ENCODE results near the gene NPPA. TPM values are rescaled to one million over a fixed set of nuclear protein-coding genes. Genes with fewer than 3 reads are reported as not detected.
A peak's percentile ranks its signal among the peaks of the same experiment; 100 is the strongest.

NPPA gene
- total RNA-seq, 1 donor from 2014 or later: not detected

GRCh38 chr1:11860587-11860986 lies 13.0 kb upstream of the NPPA start:
- H4K20me1 ChIP-seq (ENCODE audit: low read depth): peaks cover 16% of the 10 kb centered on the region
- DNase-seq (ENCODE audit: low spot score): no peak
- no peaks in the 10 kb centered on the region for H3F3A ChIP-seq (ENCODE audit: low read depth)
- no peaks in the 10 kb centered on the region for H3K36me3 ChIP-seq
- peaks cover 31% of the 10 kb centered on the region for H3K27me3 Mint-ChIP-seq (ENCODE audit: insufficient read depth, low read depth)
- H3K4me1 ChIP-seq: no peaks in the 10 kb centered on the region
- H3K9ac ChIP-seq: no peak overlapping the region
- H3K4me3 ChIP-seq: no peak overlapping the region
- H3K4me3 Mint-ChIP-seq: no peak overlapping the region
- no peaks in the 10 kb centered on the region for H3K9me3 ChIP-seq (ENCODE audit: low read depth)
- H3K27ac Mint-ChIP-seq: no peak overlapping the region
- TF ChIP-seq EZH2phosphoT487 (IDR thresholded peaks at IDR 0.05): no peak
- TF ChIP-seq EZH2 (IDR thresholded peaks at IDR 0.05): no peak
- no peak for TF ChIP-seq CTCF (IDR thresholded peaks at IDR 0.05)
- H3K9me3 Mint-ChIP-seq: no peaks in the 10 kb centered on the region
- H2AFZ ChIP-seq (replicated peaks): no peak overlapping the region
- no peaks in the 10 kb centered on the region for H3K79me2 ChIP-seq (ENCODE audit: low read depth)
- no peaks in the 10 kb centered on the region for H3K36me3 Mint-ChIP-seq
- H3K27ac ChIP-seq: no peak overlapping the region
- no peak overlapping the region for H3K4me2 ChIP-seq
- H3K27me3 ChIP-seq: peaks cover 68% of the 10 kb centered on the region
- peaks cover 5% of the 10 kb centered on the region for H3K4me1 Mint-ChIP-seq

- Mint-ChIP-seq H3K27ac (no peak overlapping the region), H3K4me1 (peaks cover 5% of the 10 kb centered on the region), H3K9me3 (no peaks in the 10 kb centered on the region), H3K27me3 (ENCODE audit: insufficient read depth, low read depth) (peaks cover 31% of the 10 kb centered on the region), H3K4me3 (no peak overlapping the region), H3K36me3 (no peaks in the 10 kb centered on the region)
- no peak overlapping the region for H3K4me2 ChIP-seq
- H4K20me1 ChIP-seq (ENCODE audit: low read depth): peaks cover 16% of the 10 kb centered on the region
- no peaks in the 10 kb centered on the region for H3K9me3 ChIP-seq (ENCODE audit: low read depth)
- H3K4me1 ChIP-seq: no peaks in the 10 kb centered on the region
- no peak overlapping the region for H2AFZ ChIP-seq (replicated peaks)
- no peak for DNase-seq (ENCODE audit: low spot score)
- peaks cover 68% of the 10 kb centered on the region for H3K27me3 ChIP-seq
- no peak for TF ChIP-seq EZH2phosphoT487 (IDR thresholded peaks at IDR 0.05)
- no peak for TF ChIP-seq EZH2 (IDR thresholded peaks at IDR 0.05)
- TF ChIP-seq CTCF (IDR thresholded peaks at IDR 0.05): no peak
- H3K36me3 ChIP-seq: no peaks in the 10 kb centered on the region
- no peaks in the 10 kb centered on the region for H3F3A ChIP-seq (ENCODE audit: low read depth)
- no peak overlapping the region for H3K9ac ChIP-seq
- H3K79me2 ChIP-seq (ENCODE audit: low read depth): no peaks in the 10 kb centered on the region
- H3K4me3 ChIP-seq: no peak overlapping the region
- H3K27ac ChIP-seq: no peak overlapping the region
Measured at GRCh38 chr1:11860083-11860482, 12.5 kb upstream of the NPPA start.

DNA sequence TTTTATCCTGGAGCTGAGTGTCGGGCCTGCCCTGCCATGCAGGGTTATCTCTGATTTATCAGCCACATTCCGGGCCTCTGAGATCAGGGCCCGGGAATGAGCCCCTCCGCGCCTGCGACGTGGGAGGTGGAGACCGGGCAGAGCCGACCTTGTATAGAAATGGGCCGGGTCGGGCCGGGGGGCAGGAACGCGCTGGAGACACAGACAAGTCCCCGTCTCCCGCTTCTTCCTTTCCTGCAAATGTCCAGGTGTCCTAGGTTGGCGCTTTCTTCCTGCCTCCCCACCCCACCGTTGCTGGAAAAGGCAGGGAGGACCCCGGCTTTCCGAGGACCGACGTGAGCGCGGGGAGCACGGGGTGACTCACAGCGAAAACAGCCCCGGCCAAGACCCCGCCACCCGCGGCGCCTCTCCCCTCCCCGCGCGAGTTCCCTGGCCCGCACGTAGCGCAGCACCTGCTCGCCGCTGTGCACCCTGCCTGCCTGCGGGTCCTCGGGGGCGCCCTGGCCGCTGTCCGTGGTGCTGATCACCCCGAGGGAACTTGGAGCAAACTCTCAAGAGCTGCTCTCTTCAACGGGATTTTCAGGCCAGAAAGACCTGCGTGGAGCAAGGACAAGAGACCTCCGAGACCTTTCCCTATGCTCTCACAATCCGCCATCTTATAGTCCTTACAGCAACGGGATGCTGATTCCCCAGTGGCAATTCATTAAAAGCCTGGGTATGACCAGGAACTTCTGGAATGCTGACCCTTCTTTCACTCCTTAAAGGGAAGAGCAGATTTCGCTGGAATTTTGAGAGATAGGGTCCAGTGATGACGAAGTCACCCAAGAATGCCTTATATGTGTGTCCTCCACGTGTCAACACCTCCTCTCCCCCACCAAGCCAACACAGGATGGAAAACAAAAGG lies 11.6 kb upstream of the NPPA start:
- H3F3A ChIP-seq (ENCODE audit: low read depth): no peaks in the 10 kb centered on the region
- H3K9me3 ChIP-seq (ENCODE audit: low read depth): no peaks in the 10 kb centered on the region
- peaks cover 16% of the 10 kb centered on the region for H4K20me1 ChIP-seq (ENCODE audit: low read depth)
- no peaks in the 10 kb centered on the region for H3K36me3 Mint-ChIP-seq
- H3K4me2 ChIP-seq: peak overlapping the region; percentile 55
- no peaks in the 10 kb centered on the region for H3K9me3 Mint-ChIP-seq
- H2AFZ ChIP-seq (replicated peaks): no peak overlapping the region
- H3K36me3 ChIP-seq: no peaks in the 10 kb centered on the region
- no peaks in the 10 kb centered on the region for H3K79me2 ChIP-seq (ENCODE audit: low read depth)
- H3K4me1 Mint-ChIP-seq: peaks cover 5% of the 10 kb centered on the region
- H3K27ac Mint-ChIP-seq: no peak overlapping the region
- no peaks in the 10 kb centered on the region for H3K4me1 ChIP-seq
- DNase-seq (ENCODE audit: low spot score): peak; percentile 91
- peaks cover 68% of the 10 kb centered on the region for H3K27me3 ChIP-seq
- no peak overlapping the region for H3K27ac ChIP-seq
- no peak overlapping the region for H3K4me3 Mint-ChIP-seq
- no peak overlapping the region for H3K9ac ChIP-seq
- TF ChIP-seq EZH2 (IDR thresholded peaks at IDR 0.05) (peak; percentile 69), EZH2phosphoT487 (IDR thresholded peaks at IDR 0.05) (no peak), CTCF (IDR thresholded peaks at IDR 0.05) (peak; percentile 55)
- peak overlapping the region; percentile 8 for H3K4me3 ChIP-seq
- H3K27me3 Mint-ChIP-seq (ENCODE audit: insufficient read depth, low read depth): peaks cover 33% of the 10 kb centered on the region
